22Rv1 (cell line): ENCODE data around the gene COX4I1.

Source experiments
- ZFX ChIP-seq: fragments of 450-650 bp; IDR thresholded peaks from 2 replicates; pipeline ENCODE4 v1.6.1; 2017; ENCODE audit warnings: antibody characterized with exemption, borderline replicate concordance
- TF ChIP-seq, protein P1 (sequence below): fragments of 450-650 bp; IDR thresholded peaks from 2 replicates; pipeline ENCODE4 v1.5.1; 2017; ENCODE audit warnings: mild to moderate bottlenecking

DNA sequence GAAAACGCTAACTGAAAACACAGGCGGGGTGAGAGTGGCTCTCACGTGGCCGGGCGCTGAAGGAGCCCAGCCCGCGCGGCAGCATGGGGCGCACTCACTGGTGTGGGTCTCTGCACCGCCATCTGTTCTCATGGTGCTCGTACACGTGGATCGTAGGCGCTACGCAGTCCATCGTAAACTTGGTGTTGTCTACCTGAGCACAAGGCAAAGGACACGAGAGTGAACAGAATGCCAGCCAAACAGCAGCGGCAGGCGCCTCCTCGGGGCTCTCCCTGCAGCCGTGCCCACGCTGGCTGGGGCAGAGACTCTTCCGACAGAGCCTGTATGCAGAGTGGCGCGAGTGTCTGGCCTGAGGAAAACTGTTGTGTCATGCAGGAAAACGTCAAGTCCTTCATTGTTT is 19.2 kb upstream of the COX4I1 start:
- TF ChIP-seq, protein P1, sequence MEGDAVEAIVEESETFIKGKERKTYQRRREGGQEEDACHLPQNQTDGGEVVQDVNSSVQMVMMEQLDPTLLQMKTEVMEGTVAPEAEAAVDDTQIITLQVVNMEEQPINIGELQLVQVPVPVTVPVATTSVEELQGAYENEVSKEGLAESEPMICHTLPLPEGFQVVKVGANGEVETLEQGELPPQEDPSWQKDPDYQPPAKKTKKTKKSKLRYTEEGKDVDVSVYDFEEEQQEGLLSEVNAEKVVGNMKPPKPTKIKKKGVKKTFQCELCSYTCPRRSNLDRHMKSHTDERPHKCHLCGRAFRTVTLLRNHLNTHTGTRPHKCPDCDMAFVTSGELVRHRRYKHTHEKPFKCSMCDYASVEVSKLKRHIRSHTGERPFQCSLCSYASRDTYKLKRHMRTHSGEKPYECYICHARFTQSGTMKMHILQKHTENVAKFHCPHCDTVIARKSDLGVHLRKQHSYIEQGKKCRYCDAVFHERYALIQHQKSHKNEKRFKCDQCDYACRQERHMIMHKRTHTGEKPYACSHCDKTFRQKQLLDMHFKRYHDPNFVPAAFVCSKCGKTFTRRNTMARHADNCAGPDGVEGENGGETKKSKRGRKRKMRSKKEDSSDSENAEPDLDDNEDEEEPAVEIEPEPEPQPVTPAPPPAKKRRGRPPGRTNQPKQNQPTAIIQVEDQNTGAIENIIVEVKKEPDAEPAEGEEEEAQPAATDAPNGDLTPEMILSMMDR: no peak
- no peak for TF ChIP-seq ZFX
